GM21576 (cell line): ENCODE data around the gene HBG1.
"Not testable (repeated sequence)": the region's sequence is repeated elsewhere in the genome, so short reads cannot be mapped to it uniquely, and the experiment has no call there.

Source experiments
- ATAC-seq: cut with Tn5 transposase; IDR thresholded peaks from one replicate; pipeline ENCODE4 v1.9.1; 2021; ENCODE audit warnings: mild to moderate bottlenecking, moderate library complexity; ENCODE audit not compliant: unreplicated experiment

The HBG1 gene

DNA sequence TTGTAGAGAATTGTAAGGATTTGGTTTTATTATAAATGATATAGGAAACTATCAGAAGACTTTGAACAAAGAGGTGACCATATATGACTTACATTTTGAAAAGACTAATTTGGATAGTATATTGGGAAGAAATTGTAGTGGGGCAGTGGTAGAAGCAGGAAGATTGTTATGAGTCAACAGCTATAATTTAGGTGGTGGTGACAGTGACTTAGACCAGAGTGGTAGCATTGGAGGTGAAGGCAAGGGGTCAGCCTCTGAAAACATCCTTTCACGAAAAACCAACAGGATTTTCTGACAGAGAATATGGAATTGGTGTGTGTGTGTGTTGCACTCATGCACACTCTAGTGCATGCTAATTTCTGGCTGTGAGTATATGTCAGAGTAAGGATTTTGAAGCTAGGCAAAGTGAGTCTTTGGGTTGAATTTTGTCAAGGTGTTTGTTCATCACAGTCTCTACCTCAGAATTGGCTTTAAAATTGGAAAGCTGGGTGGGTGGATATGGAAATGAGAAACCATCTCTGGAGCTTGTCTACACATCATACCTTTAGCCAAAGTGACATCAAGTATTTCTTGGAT lies 28.2 kb upstream of the HBG1 start:
- ATAC-seq, result peak; percentile 47

DNA sequence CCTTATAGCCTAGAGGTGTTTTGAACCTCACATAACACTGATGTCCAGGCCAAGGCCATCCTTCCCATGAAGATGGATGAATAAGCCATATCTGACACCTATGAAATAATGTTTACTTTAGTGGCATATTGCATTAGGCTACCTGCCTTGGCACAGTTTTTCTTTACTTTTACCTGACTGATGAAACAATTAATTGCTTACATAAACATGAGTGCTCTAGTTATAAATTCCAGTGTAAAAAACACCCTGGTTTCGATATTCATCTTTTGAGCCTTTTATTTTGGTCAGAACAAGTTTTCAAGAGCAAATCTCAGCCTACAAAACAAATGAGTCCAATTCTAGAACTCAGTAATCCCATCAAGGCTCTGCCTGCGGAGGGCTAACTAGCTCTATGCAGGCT lies 27.0 kb upstream of the HBG1 start:
- no peak for ATAC-seq

DNA sequence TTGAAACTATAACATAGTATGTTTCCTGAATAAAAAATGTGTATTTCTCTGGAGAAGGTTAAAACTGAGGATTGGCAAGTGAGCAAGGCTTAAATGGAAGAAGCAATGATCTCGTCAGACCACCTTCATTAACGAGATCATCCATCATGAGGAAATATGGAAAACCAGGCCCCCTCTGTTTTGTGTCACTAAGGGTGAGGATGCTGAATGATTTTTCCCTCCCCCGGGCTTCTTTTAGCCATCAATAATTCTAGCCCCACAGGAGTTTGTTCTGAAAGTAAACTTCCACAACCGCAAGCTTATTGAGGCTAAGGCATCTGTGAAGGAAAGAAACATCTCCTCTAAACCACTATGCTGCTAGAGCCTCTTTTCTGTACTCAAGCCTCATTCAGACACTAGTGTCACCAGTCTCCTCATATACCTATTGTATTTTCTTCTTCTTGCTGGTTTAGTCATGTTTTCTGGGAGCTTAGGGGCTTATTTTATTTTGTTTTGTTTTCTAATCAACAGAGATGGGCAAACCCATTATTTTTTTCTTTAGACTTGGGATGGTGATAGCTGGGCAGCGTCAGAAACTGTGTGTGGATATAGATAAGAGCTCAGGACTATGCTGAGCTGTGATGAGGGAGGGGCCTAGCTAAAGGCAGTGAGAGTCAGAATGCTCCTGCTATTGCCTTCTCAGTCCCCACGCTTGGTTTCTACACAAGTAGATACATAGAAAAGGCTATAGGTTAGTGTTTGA lies 25.9 kb upstream of the HBG1 start:
- ATAC-seq, result no peak

DNA sequence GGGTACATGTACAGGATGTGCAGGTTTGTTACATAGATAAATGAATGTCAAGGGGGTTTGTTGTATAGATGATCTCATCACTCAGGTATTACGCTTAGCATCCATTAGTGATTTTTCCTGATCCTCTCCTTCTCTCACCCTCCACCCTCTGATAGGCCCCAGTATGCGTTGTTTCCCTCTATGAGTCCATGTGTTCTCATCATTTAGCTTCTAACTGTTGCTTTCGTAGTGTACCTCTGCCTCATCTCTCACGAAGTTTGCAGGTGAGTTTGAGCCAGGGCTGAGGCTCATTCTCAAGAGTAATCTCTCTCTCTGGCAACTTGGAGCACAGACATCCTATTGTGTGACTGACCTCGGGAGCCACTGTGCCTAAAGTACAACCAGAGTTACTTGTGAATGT lies 24.7 kb upstream of the HBG1 start:
- no peak for ATAC-seq

DNA sequence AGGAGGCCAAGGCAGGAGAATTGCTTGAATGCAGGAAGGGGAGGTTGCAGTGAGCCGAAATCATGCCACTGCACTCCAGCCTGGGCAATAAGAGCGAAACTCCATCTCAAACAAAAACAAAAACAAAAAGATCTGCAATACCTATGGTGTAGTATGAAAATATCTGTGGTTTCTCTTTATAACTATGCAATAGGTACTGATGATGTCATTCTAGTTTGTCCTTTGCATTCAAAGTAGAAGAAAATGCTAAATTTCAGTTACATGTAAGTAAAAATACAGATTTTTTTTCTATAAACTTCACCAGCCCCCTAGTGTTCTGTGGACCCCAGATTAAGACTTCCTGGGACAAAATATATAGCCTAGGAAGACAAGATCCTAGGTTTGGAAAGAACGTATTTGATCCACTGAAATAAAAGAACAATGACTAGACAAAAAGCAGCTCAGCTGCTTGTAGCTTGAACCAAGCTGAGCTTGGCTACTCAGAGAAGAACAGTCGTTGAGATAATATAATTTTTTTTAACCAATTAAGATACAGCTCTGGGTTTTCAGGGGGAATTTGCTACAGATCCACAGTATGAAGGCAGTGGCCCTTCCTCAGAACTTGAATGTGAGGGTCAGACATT lies 22.8 kb upstream of the HBG1 start:
- no peak for ATAC-seq

DNA sequence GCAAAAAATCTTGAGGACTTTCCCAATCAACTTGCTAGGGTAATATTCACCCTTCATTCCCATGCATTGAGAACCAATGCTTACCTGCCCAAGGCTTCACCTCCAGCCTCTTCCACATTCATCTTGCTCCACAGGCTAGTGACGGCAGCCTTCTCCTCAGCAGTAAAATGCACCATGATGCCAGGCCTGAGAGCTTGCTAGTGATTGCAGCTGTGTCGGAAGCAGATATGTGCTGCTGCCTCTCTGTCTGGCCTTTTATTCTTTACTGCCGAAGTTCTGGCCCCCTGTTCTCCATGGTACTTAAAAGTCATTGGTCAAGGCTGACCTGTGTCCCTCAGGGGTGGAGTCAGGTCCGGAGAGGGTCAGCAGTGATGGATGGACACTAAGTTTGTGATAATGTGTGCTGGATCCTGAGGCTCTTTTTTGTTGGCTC lies 20.1 kb upstream of the HBG1 start, which contains the start of gene HBE1:
Gene HBE1, minus strand, starts transcription at position 231 of the 433 bp plus-strand sequence. Its CDS starts 55 bp downstream, at position 176.
- ATAC-seq, result no peak

DNA sequence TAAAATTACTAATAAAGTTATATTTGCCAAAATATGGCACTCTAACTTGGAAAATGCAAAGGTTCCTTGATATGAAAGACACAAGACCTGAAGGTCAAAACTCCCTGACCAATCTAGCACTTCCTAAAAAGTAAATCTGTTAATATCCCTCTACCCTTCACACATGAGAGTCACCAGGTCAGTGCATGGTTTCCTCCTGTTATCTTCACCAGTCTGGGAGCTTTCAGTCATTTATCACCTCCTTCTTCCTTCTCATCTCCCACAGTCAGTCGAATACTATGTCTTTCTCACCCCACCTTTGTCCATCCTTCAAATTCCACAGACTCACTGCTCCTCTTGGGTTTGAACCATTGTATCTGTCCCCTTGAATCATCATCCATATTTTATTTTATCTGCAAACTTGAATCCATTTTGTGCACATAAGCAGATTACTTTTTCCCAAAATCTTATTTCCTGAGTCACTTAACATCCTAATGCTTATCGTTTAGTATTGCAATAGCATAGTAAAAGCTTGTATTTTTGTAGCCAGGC lies 17.4 kb upstream of the HBG1 start:
- no peak for ATAC-seq

DNA sequence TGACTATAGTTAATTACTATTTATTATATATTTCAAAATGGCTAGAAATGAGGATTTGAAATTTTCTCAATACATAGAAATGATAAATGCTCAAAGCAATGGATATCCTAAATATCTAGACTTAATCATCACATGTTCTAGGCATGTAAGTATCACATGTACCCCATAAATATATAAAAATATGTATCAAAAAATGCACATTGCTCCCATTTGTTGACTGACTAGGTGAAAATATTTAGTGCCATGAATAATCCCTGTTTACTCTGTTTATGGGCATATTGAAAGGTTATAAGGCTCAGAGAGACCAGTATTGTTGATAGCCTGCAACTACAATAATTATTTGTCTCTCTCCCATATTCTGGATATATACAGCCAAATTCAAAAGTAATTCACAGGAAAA lies 17.0 kb upstream of the HBG1 start:
- ATAC-seq, result no peak

DNA sequence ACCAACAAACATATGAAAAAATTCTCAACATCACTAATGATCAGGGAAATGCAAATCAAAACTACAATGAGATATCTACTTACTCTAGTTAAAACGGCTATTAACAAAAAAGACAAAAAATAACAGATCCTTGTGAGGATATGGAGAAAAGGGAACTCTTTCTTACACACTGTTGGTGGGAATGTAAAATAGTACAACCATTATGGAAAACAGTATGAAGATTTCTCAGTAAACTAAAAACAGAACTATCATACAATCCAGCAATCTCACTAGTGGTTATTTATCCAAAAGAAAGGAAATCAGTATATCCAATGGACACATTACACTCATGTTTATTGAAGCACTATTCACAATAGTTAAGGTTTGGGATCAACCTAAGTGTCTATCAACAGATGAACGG lies 16.2 kb upstream of the HBG1 start:
- ATAC-seq, result no peak

DNA sequence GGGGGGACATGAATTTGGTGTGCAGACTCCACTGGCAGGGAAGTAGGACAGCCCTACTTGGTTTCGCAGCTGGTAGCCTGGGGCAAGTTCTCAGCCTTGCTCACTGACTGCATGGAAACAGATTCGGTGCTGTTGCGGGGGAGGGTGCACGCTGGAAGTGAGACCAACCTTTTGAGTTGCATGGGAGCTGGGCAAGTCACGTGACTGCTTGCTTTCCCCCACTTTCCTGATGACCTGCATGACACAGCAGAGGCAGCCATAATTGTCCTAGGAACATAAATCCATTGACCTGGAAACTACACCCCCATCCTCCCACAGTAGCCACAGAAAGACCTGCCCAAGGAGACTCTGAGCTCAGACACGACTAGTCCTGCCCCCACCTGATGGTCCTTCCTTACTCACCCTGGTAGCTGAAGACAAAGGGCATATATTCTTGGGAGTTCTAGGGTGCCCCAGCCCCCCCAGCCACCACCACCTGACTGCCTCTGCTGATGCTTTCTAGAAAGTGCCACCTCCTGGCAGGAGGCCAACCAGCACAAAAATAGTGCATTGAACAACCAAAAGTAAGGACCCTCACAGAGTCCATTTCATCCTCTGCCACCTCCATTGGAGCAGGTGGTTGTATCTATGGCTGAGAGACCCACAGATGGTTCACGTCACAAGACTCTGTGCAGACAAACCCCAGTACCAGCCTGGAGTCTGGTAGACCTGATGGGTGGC lies 9.0 kb upstream of the HBG1 start:
- no peak for ATAC-seq

DNA sequence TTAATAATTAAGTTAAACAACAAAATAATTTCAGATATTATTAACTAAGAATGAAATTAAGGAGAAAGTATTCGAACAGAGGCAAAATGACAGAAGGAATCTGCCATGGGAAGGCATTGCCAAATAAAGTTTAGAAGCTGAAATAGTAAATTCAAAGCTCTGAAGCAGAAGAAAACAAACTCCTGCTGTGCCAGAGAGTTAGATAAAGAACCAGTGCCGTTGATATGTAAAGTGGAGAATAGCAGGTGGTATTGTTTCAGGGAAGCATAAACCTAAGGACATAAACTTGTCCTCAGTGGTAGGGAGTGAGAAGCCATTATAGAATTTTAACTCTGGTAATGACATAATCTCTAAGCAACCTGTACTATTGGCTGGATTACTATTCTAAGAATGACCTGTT lies 7.6 kb upstream of the HBG1 start:
- ATAC-seq, result no peak

DNA sequence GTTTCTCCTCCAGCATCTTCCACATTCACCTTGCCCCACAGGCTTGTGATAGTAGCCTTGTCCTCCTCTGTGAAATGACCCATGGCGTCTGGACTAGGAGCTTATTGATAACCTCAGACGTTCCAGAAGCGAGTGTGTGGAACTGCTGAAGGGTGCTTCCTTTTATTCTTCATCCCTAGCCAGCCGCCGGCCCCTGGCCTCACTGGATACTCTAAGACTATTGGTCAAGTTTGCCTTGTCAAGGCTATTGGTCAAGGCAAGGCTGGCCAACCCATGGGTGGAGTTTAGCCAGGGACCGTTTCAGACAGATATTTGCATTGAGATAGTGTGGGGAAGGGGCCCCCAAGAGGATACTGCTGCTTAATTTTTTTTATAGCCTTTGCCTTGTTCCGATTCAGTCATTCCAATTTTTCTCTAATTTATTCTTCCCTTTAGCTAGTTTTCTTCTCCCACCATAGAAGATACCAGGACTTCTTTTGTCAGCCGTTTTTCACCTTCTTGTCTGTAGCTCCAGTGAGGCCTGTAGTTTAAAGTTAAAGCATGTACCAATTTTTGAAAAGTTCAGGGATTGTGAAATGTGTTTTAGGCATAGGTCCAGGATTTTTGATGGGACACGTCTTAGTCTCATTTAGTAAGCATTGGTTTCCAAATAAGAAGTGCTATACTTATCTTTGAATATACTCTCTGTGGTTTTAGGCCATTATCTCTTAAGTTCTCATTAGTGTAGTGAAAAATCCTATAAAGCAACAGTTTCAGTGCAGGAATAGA lies 5.2 kb upstream of the HBG1 start, which contains the start of gene HBG2:
Gene HBG2, minus strand, starts transcription at position 136 of the 768 bp plus-strand sequence. Its CDS starts 53 bp downstream, at position 83.
- ATAC-seq, result not testable (repeated sequence)

DNA sequence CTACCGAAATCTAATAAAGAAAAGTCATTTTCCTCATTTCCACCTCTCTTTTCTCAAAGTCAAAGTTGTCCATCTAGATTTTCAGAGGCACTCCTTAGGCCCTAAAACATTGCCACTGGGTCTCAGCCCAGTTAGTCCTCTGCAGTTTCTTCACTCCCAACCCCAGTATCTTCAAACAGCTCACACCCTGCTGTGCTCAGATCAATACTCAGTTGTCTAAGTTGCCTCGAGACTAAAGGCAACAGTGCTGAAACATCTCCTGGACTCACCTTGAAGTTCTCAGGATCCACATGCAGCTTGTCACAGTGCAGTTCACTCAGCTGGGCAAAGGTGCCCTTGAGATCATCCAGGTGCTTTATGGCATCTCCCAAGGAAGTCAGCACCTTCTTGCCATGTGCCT lies 4.4 kb upstream of the HBG1 start:
- not testable (repeated sequence) for ATAC-seq

DNA sequence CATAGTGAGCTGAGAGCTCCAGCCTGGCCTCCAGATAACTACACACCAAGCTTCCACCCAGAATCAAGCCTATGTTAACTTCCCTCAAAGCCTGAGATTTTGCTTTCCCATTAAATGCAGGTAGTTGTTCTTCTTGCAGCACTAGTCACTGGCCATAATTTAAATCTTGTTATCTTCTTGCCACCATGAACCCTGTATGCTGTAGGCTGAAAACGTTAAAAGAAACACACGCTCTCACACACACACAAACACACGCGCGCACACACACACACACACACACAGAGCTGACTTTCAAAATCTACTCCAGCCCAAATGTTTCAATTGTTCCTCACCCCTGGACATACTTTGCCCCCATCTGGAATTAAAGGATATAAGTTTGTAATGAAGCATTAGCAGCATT lies 3.8 kb upstream of the HBG1 start:
- ATAC-seq, result not testable (repeated sequence)

DNA sequence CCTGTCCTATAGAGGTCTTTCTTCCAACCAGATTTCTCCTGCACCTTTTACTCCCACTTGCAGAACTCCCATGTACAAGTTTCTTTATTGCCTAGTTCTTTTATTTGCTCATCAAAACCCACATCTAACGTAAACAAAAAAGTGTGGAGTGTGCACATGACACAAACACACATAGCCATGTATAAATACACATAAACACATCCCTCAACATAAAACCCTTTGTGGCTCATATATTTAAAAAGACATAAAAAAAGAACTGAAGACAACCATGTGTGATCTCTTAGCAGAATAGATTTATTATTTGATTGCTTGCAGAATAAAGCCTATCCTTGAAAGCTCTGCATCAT lies 3.2 kb upstream of the HBG1 start:
- no peak for ATAC-seq

DNA sequence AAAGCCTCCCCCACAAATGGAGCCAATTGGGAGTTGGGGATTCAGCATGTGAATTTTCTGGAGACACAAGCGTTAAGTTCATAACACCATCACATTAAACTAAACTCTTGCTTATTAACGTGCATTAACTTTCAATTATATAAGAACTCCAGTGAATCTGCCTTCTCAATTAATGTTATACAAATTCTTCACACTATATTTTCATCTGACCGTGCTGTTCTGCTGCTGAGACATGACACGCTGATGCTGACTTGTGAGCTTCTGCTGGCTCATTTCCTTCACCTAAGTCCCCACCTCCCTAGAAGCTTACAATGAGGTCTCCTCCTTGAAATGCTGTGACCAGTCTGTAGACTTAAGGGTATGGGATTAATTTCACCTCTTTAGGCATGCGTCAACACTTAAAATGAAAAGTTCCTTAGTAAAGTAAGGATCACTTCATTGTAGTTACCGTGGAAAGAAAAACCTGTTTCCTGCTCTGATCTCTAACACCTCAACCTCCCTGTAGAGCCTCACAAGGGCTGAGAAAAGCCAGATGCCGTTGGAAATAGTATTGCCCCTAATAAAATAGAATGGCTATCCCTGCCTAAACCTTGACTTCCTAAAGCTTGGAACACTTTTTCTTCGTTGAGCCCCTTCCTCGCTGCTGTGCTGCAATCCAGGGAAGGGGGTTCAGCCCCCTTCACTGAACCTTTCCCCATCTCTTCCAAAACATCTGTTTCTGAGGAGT lies 2.7 kb upstream of the HBG1 start:
- ATAC-seq, result no peak

DNA sequence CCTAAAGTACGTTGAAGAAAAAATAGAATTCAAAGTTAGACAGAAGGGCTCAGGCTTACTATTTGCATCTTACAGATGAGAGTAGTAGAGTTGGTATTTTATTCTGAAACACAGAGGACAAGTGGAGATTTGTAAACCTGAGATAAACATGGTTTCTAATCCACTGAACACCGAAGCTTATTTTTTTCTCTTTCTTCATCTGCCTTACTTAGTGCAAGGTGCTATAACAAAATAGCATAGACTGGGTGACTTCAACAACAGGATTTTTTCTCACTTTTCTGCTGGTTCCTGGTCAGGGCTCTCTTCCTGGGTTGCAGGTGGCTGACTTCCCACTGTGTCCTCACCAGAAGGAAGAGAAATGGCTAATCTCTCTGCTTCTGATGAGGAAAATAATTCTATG lies 2.1 kb upstream of the HBG1 start:
- ATAC-seq, result no peak

DNA sequence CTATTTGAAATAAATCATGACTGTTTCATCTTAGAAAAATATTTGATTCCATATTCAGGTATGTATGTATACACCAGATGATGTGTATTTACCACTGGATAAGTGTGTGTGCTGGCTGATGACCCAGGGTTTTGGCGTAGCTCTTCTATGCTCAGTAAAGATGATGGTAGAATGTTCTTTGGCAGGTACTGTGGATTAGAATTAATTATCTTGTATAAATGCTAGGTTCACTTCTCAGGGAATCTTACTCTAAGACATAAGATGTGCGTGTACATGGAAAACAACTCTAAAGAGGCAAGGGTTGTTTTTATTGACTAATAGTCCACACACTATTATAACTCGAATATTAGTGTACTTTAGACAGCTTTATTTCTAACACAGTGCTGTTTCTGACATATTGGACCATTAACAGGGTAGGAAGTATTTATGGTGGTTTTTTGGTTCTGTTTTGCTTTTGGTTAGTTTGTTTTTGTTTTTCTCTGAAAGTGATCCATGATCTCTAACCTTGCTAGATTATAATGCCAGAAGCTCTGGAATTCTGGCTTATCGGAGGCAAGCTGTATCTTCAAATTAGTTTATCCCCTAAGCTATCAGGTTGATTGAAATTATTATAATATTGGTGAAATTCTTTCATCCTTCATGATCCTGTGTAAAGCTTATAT lies 1.0 kb upstream of the HBG1 start:
- ATAC-seq, result no peak

DNA sequence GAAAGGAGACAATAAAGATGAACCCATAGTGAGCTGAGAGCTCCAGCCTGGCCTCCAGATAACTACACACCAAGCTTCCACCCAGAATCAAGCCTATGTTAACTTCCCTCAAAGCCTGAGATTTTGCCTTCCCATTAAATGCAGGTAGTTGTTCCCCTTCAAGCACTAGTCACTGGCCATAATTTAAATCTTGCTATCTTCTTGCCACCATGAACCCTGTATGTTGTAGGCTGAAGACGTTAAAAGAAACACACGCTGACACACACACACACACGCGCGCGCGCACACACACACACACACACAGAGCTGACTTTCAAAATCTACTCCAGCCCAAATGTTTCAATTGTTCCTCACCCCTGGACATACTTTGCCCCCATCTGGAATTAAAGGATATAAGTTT lies 1.2 kb downstream of the HBG1 start:
- ATAC-seq, result not testable (repeated sequence)
